ENCODE results near the gene SPECC1L. TPM values are rescaled to one million over a fixed set of nuclear protein-coding genes. Genes with fewer than 3 reads are reported as not detected.

The SPECC1L gene
- total RNA-seq, 1 donor from 2014 or later, result 80.6 TPM

DNA sequence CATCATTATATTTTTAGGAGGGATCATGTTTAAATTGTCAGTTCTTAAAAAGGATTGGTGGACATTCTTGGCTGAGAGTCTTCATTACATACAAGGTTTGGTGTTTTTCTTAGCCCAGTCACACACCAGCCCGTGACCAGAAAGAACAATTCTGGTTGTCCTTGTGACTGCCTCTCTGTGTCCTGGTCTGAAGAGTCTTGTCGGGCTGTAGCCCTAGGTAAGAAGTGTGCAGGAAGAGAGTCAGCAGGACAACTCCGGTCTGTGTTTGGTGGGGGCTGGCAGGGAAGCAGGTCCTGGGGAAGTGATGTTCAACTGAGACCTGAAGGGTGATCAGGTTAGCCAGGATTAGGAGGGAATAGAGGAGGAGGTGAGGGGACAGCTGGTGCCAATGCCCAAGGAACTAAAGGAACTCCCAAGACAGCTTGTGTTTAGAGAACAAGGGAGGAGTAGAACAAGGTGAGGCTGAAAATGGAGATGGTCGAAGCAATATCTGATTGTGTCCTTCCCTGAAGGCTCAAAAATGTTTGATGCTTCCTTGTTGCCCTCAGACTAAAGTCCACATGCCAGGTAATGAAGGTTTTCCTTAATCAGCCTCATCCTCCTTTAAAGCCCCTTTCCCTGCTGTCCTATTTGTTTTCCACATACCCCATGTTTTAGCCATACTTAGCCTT, 91.5 kb downstream of the SPECC1L start:
- Mint-ChIP-seq H3K36me3 (ENCODE audit: low read depth, unreplicated experiment) (peaks cover 33% of the 10 kb centered on the region), H3K9me3 (ENCODE audit: unreplicated experiment) (no peaks in the 10 kb centered on the region), H3K27me3 (ENCODE audit: unreplicated experiment) (peaks cover 3% of the 10 kb centered on the region), H3K4me3 (ENCODE audit: unreplicated experiment) (no peak overlapping the region), H3K4me1 (ENCODE audit: unreplicated experiment) (peaks cover 18% of the 10 kb centered on the region), H3K27ac (ENCODE audit: unreplicated experiment) (no peak overlapping the region)
- TF ChIP-seq, protein P1, sequence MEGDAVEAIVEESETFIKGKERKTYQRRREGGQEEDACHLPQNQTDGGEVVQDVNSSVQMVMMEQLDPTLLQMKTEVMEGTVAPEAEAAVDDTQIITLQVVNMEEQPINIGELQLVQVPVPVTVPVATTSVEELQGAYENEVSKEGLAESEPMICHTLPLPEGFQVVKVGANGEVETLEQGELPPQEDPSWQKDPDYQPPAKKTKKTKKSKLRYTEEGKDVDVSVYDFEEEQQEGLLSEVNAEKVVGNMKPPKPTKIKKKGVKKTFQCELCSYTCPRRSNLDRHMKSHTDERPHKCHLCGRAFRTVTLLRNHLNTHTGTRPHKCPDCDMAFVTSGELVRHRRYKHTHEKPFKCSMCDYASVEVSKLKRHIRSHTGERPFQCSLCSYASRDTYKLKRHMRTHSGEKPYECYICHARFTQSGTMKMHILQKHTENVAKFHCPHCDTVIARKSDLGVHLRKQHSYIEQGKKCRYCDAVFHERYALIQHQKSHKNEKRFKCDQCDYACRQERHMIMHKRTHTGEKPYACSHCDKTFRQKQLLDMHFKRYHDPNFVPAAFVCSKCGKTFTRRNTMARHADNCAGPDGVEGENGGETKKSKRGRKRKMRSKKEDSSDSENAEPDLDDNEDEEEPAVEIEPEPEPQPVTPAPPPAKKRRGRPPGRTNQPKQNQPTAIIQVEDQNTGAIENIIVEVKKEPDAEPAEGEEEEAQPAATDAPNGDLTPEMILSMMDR (IDR thresholded peaks at IDR 0.05; ENCODE audit: unreplicated experiment), result no peak
- no peak for DNase-seq (ENCODE audit: low spot score)

DNA sequence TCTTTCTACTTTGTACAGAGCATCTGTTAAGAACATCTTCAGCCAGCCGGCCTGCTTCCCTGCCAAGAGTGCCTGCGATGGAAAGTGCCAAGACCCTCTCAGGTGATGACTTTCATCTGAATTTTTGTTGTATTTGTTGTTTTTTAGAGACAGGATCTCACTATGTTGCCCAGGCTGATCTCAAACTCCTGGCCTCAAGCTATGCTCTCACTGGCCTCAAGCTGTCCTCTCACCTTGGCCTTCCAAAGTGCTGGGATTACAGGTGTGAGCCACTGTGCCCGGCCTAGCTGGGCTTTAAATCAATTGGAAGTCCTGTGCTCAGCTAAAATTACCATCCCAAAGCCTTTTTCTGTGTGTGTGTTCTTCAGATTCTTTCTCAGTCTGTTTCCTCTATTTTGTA, 92.6 kb downstream of the SPECC1L start:
- Mint-ChIP-seq H3K4me3 (ENCODE audit: unreplicated experiment) (no peak overlapping the region), H3K27me3 (ENCODE audit: unreplicated experiment) (peaks cover 3% of the 10 kb centered on the region), H3K27ac (ENCODE audit: unreplicated experiment) (no peak overlapping the region), H3K36me3 (ENCODE audit: low read depth, unreplicated experiment) (peaks cover 33% of the 10 kb centered on the region), H3K4me1 (ENCODE audit: unreplicated experiment) (peaks cover 18% of the 10 kb centered on the region), H3K9me3 (ENCODE audit: unreplicated experiment) (no peaks in the 10 kb centered on the region)
- TF ChIP-seq, protein P1 (IDR thresholded peaks at IDR 0.05; ENCODE audit: unreplicated experiment), result no peak
- DNase-seq (ENCODE audit: low spot score), result no peak

DNA sequence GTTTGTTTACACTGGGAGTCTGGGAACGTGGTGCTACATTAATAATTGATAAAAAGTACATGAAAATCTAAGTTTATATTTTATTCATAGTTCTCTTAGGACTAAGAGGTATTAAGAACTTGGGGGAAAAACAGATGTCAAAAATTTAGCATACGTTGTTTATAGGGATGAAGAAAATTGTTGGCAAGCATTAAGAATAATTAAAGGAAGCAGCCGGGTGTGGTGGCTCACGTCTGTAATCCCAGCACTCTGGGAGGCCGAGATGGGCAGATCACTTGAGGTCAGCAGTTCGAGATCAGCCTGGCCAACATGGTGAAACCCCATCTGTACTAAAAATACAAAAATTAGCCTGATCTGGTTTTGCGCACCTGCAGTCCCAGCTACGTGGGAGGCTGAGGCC, 96.1 kb downstream of the SPECC1L start:
- peaks cover 15% of the 10 kb centered on the region for H3K4me1 Mint-ChIP-seq (ENCODE audit: unreplicated experiment)
- DNase-seq (ENCODE audit: low spot score), result no peak
- H3K9me3 Mint-ChIP-seq (ENCODE audit: unreplicated experiment), result no peaks in the 10 kb centered on the region
- TF ChIP-seq, protein P1 (IDR thresholded peaks at IDR 0.05; ENCODE audit: unreplicated experiment), result no peak
- H3K4me3 Mint-ChIP-seq (ENCODE audit: unreplicated experiment), result no peak overlapping the region
- H3K27ac Mint-ChIP-seq (ENCODE audit: unreplicated experiment), result peak overlapping the region; percentile 2
- peaks cover 48% of the 10 kb centered on the region for H3K36me3 Mint-ChIP-seq (ENCODE audit: low read depth, unreplicated experiment)
- peaks cover 3% of the 10 kb centered on the region for H3K27me3 Mint-ChIP-seq (ENCODE audit: unreplicated experiment)

DNA sequence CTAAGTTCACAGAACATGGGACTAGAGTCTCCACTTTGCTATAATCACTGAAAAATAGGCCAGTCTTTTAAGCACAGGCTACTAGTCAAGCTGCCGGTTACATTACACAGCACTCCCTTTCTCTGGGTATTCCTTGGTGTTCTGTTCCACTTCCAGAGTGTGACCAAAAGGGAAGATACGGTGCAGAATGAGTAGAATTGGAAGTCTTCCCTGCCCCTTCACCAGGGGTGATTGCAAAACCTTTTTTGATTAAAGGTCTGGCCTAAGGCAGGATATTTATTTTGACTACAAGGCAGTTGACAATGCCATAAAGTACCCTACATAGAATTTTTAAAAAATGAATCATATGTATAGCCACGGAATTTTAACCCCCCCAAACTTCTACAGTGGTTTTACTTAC, 97.2 kb downstream of the SPECC1L start:
- H3K36me3 Mint-ChIP-seq (ENCODE audit: low read depth, unreplicated experiment), result peaks cover 54% of the 10 kb centered on the region
- H3K27ac Mint-ChIP-seq (ENCODE audit: unreplicated experiment), result no peak overlapping the region
- H3K4me1 Mint-ChIP-seq (ENCODE audit: unreplicated experiment), result peaks cover 15% of the 10 kb centered on the region
- no peak for DNase-seq (ENCODE audit: low spot score)
- H3K9me3 Mint-ChIP-seq (ENCODE audit: unreplicated experiment), result no peaks in the 10 kb centered on the region
- no peak overlapping the region for H3K4me3 Mint-ChIP-seq (ENCODE audit: unreplicated experiment)
- TF ChIP-seq, protein P1 (IDR thresholded peaks at IDR 0.05; ENCODE audit: unreplicated experiment), result no peak
- peaks cover 1% of the 10 kb centered on the region for H3K27me3 Mint-ChIP-seq (ENCODE audit: unreplicated experiment)

DNA sequence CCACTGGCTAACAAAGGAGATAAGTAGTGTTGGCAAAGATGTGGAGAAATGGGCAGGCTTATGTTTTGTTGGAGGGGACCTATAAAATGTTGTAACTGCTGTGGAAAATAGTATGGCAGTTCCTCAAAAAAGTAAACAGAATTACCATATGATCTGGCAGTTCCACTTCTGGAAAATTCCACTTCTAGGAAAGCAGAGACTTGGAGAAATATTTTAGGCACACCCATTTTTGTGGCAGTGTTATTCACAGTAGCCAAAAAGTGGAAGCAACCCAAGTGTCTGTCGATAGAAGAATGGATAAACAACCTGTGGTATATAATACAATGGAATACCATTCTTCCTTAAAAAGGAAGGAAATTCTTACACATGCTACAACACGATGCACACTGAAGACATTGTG, 99.8 kb downstream of the SPECC1L start:
- TF ChIP-seq, protein P1 (IDR thresholded peaks at IDR 0.05; ENCODE audit: unreplicated experiment), result no peak
- H3K4me3 Mint-ChIP-seq (ENCODE audit: unreplicated experiment), result peak overlapping the region; percentile 64
- no peak for DNase-seq (ENCODE audit: low spot score)
- peaks cover 15% of the 10 kb centered on the region for H3K4me1 Mint-ChIP-seq (ENCODE audit: unreplicated experiment)
- H3K36me3 Mint-ChIP-seq (ENCODE audit: low read depth, unreplicated experiment), result peaks cover 58% of the 10 kb centered on the region
- H3K9me3 Mint-ChIP-seq (ENCODE audit: unreplicated experiment), result no peaks in the 10 kb centered on the region
- H3K27ac Mint-ChIP-seq (ENCODE audit: unreplicated experiment), result peak overlapping the region; percentile 72
- no peaks in the 10 kb centered on the region for H3K27me3 Mint-ChIP-seq (ENCODE audit: unreplicated experiment)

Measured in endothelial cell (in vitro differentiated cells).